RPMI7951 (cell line): ENCODE measurements around the gene RAB23. TPM values are rescaled to one million over a fixed set of nuclear protein-coding genes. Genes with fewer than 3 reads are reported as not detected.

ENCODE experiments used
- DNase-seq: peaks from one replicate; pipeline ENCODE4 v3.0.0-alpha.2; 2012; ENCODE audit warnings: low read depth
- total RNA-seq: library from RNA; depleted of rRNA; stranded (reverse); fragments of >200 nt; shearing (Covaris generic); gene quantifications from 2 replicates; pipeline ENCODE4 v1.2.3, GENCODE V29; 2014; rRNA removed

The RAB23 gene
- total RNA-seq, result 42.8 and 51.2 TPM in 2 replicates

- peak; percentile 84 for DNase-seq
Measured at GRCh38 chr6:57221936-57222742, at the start of gene RAB23. Gene RAB23 (minus strand): TSS chr6:57222307. CDS start chr6:57210380, 11,927 bp downstream.

- no peak for DNase-seq
Measured at GRCh38 chr6:57268294-57268640, 46.2 kb upstream of the RAB23 start.

GRCh38 chr6:57267586-57268293 is 45.6 kb upstream of the RAB23 start:
- peak; percentile 97 for DNase-seq

GRCh38 chr6:57265755-57266221 is 43.7 kb upstream of the RAB23 start:
- DNase-seq, result peak; percentile 44

DNA sequence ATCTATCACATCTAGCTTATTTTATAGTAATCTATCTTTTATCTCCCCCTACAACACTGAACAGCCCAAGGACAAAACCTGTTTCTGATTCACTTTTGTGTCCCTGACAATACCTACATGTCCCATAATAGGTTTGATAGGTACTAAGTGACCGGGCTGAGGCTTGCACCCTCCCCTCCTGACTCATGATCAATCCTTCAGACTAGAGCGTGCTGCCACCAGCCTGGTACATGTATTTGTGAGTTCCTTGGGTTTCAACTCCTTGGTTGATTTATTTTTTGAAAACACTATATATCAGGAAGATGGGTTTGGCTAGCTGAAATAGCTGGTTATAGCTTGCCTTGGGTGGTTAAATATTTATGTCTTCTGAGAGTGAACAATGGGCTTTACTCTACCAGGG is 41.6 kb upstream of the RAB23 start:
- DNase-seq, result no peak

GRCh38 chr6:57262901-57263694 is 41.0 kb upstream of the RAB23 start:
- DNase-seq, result peak; percentile 92

- peak; percentile 37 for DNase-seq
Measured at GRCh38 chr6:57262488-57262887, 40.4 kb upstream of the RAB23 start.

GRCh38 chr6:57261926-57262325 is 39.8 kb upstream of the RAB23 start:
- DNase-seq, result no peak

DNA sequence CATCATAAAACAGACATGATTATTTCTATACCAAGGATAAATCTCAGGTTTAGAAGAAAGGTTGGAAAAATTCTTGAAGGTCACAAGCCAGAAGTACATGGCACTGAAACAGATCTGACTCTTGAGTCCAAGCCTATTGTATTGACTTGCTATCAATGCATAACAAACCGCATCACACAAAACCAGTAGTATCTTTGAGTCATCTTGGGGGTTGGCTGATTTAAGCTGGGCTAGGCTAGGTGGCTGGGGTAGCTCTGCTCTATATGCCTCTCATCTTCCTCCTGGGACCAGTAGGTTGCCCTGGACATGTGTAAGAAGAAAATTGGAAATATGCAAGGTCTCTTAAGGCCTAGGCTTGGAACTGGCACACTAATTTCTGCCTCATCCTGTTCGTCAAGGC is 37.0 kb upstream of the RAB23 start:
- no peak for DNase-seq

DNA sequence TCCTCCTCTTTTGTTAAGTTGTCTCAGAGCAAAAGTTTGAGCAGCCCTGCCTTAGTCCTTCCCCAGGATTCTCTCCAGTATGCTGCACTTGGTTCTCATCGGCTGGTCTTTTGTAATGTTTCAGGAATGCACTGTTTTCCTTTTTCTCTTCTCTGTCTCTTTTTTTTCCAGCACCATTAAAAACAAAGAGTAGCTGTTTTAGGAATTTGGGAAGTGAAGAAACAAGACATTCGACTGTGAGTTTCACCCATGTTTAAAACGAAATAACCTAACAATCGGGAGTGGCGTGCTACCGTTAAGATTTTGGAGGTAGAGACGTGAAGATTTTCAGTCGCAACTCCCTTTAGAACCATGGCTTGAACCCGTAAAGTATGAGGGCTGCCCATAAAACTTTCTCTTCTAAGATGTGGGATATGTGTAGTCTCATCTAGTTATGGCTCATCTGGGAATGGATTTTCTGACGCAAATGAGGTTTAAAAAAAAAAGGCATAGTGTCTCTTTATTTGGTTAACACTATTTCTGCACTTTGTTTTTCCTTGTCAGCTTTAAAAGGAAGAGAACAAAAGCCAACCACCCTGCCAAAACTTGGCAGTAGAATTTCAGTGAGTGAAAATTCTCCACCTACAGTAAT is 35.9 kb upstream of the RAB23 start:
- peak; percentile 67 for DNase-seq

DNA sequence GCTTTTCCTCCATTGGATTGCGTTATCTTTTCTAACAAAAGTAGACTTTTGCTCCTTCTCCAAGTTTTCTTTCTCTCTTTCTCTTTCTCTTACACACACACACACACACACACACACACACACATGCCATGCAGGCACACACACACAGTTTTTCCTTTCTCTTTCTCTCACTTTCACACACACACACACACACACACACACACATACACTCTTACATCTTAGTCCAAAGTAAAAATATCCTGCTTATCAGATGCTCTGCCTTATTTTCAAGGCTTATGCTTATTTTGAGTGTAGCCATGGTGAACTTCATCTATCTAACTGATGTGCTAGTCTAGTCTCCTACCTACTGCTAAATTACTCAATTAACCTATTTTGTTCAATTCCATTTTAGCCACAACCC is 34.4 kb upstream of the RAB23 start:
- DNase-seq, result peak; percentile 49

- DNase-seq, result no peak
Measured at GRCh38 chr6:57255451-57256169, 33.5 kb upstream of the RAB23 start.

DNA sequence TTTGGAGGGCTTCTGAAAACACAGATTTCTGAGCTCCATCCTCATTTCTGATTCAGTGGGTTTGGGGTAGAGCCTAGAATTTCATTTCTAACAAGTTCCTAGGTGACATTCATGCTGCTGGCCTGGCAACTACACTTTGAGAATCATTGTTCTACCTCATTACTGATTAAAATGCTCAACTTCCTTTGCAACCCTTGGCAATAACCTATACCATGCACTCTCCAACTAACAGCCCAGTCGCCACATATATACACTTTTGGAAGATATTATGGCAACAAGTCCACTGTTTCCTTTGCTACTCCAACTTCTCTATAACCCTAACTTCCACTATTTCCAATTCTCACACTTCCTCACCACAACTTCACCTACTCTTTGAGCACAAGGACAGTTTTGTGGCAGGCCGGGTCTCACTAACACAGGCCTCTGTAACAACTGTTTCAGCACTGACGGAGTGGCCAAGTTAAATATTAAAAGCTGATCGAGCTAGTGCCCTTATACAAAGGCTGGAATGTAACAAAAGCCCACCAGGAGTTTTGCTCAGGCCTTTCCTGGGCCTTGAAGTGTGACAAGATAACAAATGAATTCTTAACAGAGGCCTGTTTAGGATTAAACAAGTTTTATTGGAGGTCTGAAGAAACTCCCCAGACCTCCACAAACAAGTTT is 32.1 kb upstream of the RAB23 start:
- DNase-seq, result no peak

- no peak for DNase-seq
Measured at GRCh38 chr6:57252975-57253374, 30.9 kb upstream of the RAB23 start.

DNA sequence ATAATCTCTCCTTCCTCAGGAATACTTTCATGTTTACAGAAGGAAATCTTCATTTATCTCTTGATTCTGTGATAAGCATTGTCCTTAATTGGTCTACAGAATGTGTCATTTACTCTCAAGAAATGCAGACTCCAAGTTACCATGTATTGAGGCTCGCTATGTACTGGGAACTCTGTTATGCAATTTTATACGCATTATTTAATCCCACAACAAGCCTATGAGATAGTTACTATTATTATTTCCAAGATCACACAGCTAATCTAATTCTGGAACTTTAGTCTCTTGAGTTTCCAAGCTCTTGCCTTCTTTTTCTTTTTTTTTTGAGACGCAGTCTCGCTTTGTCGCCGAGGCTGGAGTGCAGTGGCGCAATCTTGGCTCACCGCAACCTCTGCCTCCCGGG is 30.0 kb upstream of the RAB23 start:
- no peak for DNase-seq

DNA sequence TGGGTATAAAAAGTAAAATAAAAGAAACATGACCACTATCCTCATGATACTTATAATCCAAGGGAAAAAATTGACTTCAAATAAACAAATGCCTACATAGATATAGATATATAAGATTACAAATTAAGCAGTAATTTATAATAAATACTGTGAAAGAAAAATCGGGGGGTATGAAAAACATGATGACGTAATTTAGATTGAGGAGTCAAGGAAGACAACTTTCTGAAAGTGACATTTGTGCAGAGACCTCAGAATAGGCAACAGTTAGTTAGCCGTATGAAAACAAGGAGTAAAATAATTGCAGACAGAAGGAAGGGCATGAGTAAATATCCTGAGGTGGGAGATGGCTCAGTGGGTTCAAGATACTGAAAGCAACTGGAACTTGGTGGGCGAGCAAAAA is 28.2 kb upstream of the RAB23 start:
- DNase-seq, result no peak

GRCh38 chr6:57248311-57248895 is 26.3 kb upstream of the RAB23 start:
- DNase-seq, result peak; percentile 56

DNA sequence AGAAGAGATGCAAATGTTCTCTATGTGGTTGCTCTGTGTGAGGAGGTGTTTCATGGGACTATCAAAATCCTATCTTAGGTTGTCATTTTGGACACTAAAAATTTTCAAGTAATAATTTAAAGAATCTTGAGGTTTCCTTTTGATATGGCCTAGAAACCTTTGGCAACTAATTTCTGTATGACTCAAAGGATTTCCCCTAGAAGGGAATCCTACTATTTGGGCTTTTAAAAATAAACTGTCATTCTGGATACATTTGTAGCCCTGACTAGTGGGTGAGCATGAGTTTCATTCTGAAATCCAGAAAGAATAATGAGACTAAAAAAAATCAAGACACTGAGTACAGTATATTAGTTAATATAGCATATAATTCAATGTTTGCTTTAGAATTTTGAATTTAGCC is 25.5 kb upstream of the RAB23 start:
- DNase-seq, result no peak

DNA sequence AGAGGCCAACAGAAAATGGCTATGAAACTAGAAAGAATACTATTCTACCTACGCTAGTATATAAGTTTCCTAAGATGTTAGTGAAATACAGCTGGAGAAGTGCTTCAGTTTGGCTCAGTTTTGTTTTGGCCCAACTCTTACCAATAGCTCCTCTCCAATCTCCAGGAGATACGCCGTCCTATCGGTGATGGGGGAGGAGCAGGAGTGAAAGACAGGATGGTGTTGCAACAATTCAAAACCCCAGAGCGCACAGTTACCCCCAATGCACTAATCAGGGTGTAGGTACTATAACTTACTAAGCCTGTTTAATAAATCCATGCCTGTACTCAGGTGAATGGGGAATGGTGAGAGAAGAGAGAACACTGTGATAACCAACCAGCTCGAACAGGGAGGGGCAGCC is 24.2 kb upstream of the RAB23 start:
- no peak for DNase-seq

GRCh38 chr6:57243954-57244353 is 21.8 kb upstream of the RAB23 start:
- no peak for DNase-seq
